ENCODE data around the gene CYP27B1. TPM values are rescaled to one million over a fixed set of nuclear protein-coding genes. Genes with fewer than 3 reads are reported as not detected.
A peak's percentile ranks its signal among the peaks of the same experiment; 100 is the strongest.

CYP27B1 gene
- total RNA-seq, 3 donors from 2014 or later: 0.33 to 2.2 (median 0.48) TPM

DNA sequence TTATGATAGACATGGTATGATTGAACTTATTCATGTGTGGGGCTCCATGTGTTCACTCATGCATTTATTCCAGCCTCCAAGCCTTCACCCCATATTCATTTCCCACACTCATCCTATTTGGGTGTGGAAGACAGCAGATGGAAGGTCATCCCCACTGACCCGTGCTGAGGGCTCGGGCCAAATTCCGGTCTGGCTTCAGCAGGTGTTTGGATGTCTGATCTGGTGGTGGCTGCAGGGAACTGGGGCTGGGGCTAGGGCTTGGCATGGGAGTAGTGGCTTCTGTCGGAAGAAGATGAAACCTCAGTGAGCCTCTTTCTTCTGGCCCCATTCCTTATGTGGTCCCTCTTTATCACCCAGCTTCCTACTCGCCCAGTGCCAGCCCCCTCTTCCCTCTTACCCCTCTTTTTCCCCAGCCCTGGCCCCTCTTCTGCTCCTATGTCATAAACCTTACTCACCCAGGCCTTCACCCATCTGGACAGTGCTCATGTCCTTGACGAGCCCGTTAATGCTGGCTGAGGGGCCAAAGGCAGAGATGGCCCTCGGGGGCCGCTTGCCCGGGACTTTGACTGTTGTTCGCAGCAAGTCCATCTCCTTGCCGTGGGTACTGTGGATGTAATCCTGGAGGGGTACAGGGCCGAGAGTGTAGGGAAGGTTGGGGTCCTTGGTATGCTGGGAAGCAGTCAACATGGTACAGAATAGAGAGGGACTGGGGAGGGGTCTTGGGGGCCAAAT lies 36.4 kb downstream of the CYP27B1 start:
- intact Hi-C loops (cut with DNase I; ENCODE audit: low total_unique reads): no loop called here
- Histone ChIP-seq H3K9me3 (no peaks in the 10 kb centered on the region), H3K36me3 (no peaks in the 10 kb centered on the region), H3K27ac (no peak overlapping the region), H3K27me3 (peaks cover 0 to 5% of the 10 kb centered on the region in 2 donors), H3K4me3 (no peak overlapping the region), H3K4me1 (peaks cover 0 to 5% of the 10 kb centered on the region in 2 donors)
- no peak for DNase-seq (ENCODE audit: low spot score in 2 of 2)
- TF ChIP-seq CTCF (IDR thresholded peaks at IDR 0.05) (no peak), POLR2A (IDR thresholded peaks at IDR 0.05) (no peak), POLR2AphosphoS5 (IDR thresholded peaks at IDR 0.05) (no peak)

DNA sequence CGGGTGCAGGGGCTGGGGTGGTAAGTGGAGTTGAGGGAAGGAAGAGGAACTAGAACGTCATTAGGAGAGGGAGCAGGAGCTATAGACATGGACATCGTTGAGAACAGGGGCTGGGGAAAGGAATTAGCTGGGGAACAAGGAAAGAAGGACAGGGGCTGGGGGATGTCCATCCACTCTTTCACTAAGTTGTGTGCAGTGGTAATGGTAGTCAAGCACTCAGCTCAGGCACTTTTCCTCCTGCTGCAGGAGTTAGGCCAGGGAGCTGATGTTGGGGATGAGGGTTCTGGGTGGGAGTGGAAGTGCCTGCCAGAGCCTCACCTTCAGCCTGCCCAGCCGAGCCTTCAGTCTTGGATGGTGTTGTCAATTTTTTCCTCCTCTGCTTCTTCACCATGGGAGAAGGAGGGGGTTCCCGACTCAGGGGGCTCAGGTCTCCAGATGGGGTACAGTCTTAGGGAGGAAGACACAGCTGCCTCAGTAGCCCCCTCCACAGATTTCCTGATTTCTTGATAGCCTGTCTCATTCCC lies 37.5 kb downstream of the CYP27B1 start:
- Histone ChIP-seq H3K9me3 (no peaks in the 10 kb centered on the region), H3K4me1 (peaks cover 0 to 5% of the 10 kb centered on the region in 2 donors), H3K27me3 (peaks cover 0 to 3% of the 10 kb centered on the region in 2 donors), H3K4me3 (no peak overlapping the region), H3K27ac (no peak overlapping the region), H3K36me3 (no peaks in the 10 kb centered on the region)
- TF ChIP-seq CTCF (IDR thresholded peaks at IDR 0.05) (no peak), POLR2A (IDR thresholded peaks at IDR 0.05) (no peak), POLR2AphosphoS5 (IDR thresholded peaks at IDR 0.05) (no peak)
- no peak for DNase-seq (ENCODE audit: low spot score in 2 of 2)
- intact Hi-C loops (cut with DNase I; ENCODE audit: low total_unique reads): no loop called here

DNA sequence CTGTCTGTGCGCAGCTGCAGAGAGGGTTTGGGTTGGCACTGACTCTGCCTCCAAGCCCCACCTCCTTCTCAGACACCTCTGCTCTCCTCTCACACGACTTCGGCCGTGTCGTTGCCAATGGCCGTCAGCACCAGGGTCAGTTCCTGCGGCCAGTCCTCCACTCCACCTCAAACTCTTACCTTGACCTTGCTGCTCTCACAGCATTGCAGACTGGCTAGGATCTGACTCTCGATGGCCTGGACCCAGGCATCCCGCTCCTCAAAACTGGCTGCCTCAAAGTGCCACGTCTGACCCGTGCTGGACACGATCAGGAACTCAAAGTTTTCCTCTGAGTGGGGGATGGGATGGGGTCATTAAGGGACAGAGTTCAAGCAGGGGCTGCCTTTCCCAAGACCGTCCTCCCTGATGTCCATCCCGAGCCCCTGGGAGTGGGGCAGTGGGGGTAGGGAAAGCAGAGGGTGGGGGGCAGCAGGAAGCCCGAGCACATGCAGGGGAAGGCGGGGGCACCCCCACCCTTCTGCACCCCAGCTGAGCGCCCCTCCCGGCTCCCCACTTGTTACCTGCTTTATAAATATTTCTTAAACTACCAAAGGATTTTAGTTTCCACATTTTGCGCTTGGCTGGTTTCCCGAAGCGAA lies 39.0 kb downstream of the CYP27B1 start:
- peaks cover 0 to 5% of the 10 kb centered on the region in 2 donors for H3K4me1 ChIP-seq
- no peaks in the 10 kb centered on the region for H3K27me3 ChIP-seq
- intact Hi-C loops (cut with DNase I; ENCODE audit: low total_unique reads): no loop called here
- no peak overlapping the region for H3K27ac ChIP-seq
- H3K36me3 ChIP-seq: no peaks in the 10 kb centered on the region
- DNase-seq (ENCODE audit: low spot score in 2 of 2): peak in 1 of 2 donors; percentile 7
- H3K4me3 ChIP-seq: no peak overlapping the region
- H3K9me3 ChIP-seq: no peaks in the 10 kb centered on the region
- no peak for TF ChIP-seq POLR2A (IDR thresholded peaks at IDR 0.05)

- Histone ChIP-seq H3K4me3 (peak overlapping the region; percentile 57 to 86 (median 82)), H3K27me3 (no peaks in the 10 kb centered on the region)
- DNase-seq (ENCODE audit: low spot score in 2 of 2): peak in 1 of 2 donors; percentile 34
These were observed 39.8 kb downstream of the CYP27B1 start for GRCh38 chr12:57726884-57727757.

More at GRCh38 chr12:57726884-57727757, 39.8 kb downstream of the CYP27B1 start:
- Histone ChIP-seq H3K36me3 (no peaks in the 10 kb centered on the region), H3K27ac (peak overlapping the region; percentile 80 to 91), H3K9me3 (no peaks in the 10 kb centered on the region), H3K4me1 (peaks cover 0 to 5% of the 10 kb centered on the region in 2 donors)
- intact Hi-C loops (cut with DNase I; ENCODE audit: low total_unique reads): no loop called here
- TF ChIP-seq POLR2AphosphoS5 (IDR thresholded peaks at IDR 0.05) (no peak), POLR2A (IDR thresholded peaks at IDR 0.05) (no peak), CTCF (IDR thresholded peaks at IDR 0.05) (peak; percentile 35 to 52 (median 43))

Data from breast epithelium (tissue), 4 donors.